DOHH2 (cell line): ENCODE measurements around the gene KDM4C.

Experiments
- CTCF ChIP-seq: fragments of 200-600 bp; sonication (generic); IDR thresholded peaks from one replicate; pipeline ENCODE4 v1.5.1; 2014; ENCODE audit warnings: antibody characterized with exemption, mild to moderate bottlenecking, low read depth, low read length; ENCODE audit not compliant: poor library complexity, severe bottlenecking
- EZH2phosphoT487 ChIP-seq: fragments of 200-600 bp; sonication (generic); IDR thresholded peaks from 2 replicates; pipeline ENCODE4 v1.6.1; 2017; ENCODE audit warnings: borderline replicate concordance, mild to moderate bottlenecking, antibody characterized with exemption, low read length, moderate library complexity, mixed read lengths

- TF ChIP-seq CTCF (no peak), EZH2phosphoT487 (no peak)
Measured at GRCh38 chr9:7178729-7179128, 421.0 kb downstream of the KDM4C start.
